OCI-LY7 (cell line): ENCODE data around the gene UFSP1. TPM values are rescaled to one million over a fixed set of nuclear protein-coding genes. Genes with fewer than 3 reads are reported as not detected.

Experiments used
- BruUV-seq: library from RNA; stranded (reverse); fragments of 400-500 nt; replicated peaks from 2 replicates; lab custom pipeline; 2021; lab: Mats Ljungman, UMichigan
- CTCF ChIA-PET: fragments of 300-600 bp; sonication (Branson Sonifier 250); formaldehyde crosslinking; loops from one replicate; lab custom pipeline; 2022; ENCODE audit warnings: antibody characterized with exemption; ENCODE audit not compliant: unreplicated experiment; lab: Charles Lee
- POLR2A ChIA-PET: fragments of 300-600 bp; sonication (Branson Sonifier 250); formaldehyde crosslinking; loops from one replicate; lab custom pipeline; 2022; ENCODE audit warnings: antibody characterized with exemption; lab: Charles Lee
- DNase-seq: peaks from one replicate; pipeline ENCODE4 v3.0.0-alpha.2; 2015; ENCODE audit warnings: low spot score
- H2AFZ ChIP-seq: fragments of 200-600 bp; sonication (generic), shearing (Covaris generic); 2 replicates; pipeline ENCODE4 v1.6.1; 2014; ENCODE audit warnings: mild to moderate bottlenecking, antibody characterized with exemption, low read length, moderate library complexity
- H3K27ac ChIP-seq: fragments of 200-600 bp; sonication (generic); 2 replicates; pipeline ENCODE4 v1.5.1; 2014; ENCODE audit warnings: mixed run types, low read depth, mild to moderate bottlenecking, moderate library complexity, low read length, inconsistent platforms; ENCODE audit not compliant: poor library complexity, severe bottlenecking
- H3K36me3 ChIP-seq: fragments of 200-600 bp; sonication (generic); 2 replicates; pipeline ENCODE4 v1.6.1; 2014; ENCODE audit warnings: mild to moderate bottlenecking, antibody characterized with exemption, low read length, moderate library complexity, mixed read lengths; ENCODE audit not compliant: insufficient read depth
- H3K4me1 ChIP-seq: fragments of 200-600 bp; sonication (generic); 2 replicates; pipeline ENCODE4 v1.5.1; 2014; ENCODE audit warnings: mild to moderate bottlenecking, low read length; ENCODE audit not compliant: insufficient read depth, poor library complexity, severe bottlenecking
- H3K4me2 ChIP-seq: fragments of 200-600 bp; sonication (generic); 2 replicates; pipeline ENCODE4 v1.6.1; 2014; ENCODE audit warnings: mild to moderate bottlenecking, low read length
- H3K4me3 ChIP-seq: fragments of 200-600 bp; sonication (generic); 2 replicates; pipeline ENCODE4 v1.5.1; 2014; ENCODE audit warnings: mild to moderate bottlenecking, low read depth, low read length; ENCODE audit not compliant: poor library complexity, severe bottlenecking
- H3K79me2 ChIP-seq: fragments of 200-600 bp; sonication (generic); 2 replicates; pipeline ENCODE4 v1.6.1; 2016; ENCODE audit warnings: low read depth, mild to moderate bottlenecking, low read length, moderate library complexity, mixed read lengths; ENCODE audit not compliant: insufficient read depth
- H3K9me2 ChIP-seq: fragments of 200-600 bp; sonication (generic); 2 replicates; pipeline ENCODE4 v1.6.1; 2016; ENCODE audit warnings: mild to moderate bottlenecking, low read length, mixed read lengths; ENCODE audit not compliant: insufficient read depth
- H3K9me3 ChIP-seq: fragments of 200-600 bp; sonication (generic); 2 replicates; pipeline ENCODE4 v1.6.1; 2014; ENCODE audit warnings: mild to moderate bottlenecking, mixed run types, low read length, mixed read lengths
- H4K20me1 ChIP-seq: fragments of 200-600 bp; sonication (generic); 2 replicates; pipeline ENCODE4 v1.6.1; 2014; ENCODE audit warnings: mild to moderate bottlenecking, antibody characterized with exemption, low read length, moderate library complexity, mixed read lengths; ENCODE audit not compliant: insufficient read depth
- EZH2phosphoT487 ChIP-seq: fragments of 200-600 bp; sonication (generic); IDR thresholded peaks from 2 replicates; pipeline ENCODE4 v1.6.1; 2018; ENCODE audit warnings: low read depth, borderline replicate concordance, mild to moderate bottlenecking, mixed run types, antibody characterized with exemption, low read length, moderate library complexity, mixed read lengths
- intact Hi-C: fragments of 100-400 bp; cut with micrococcal nuclease; formaldehyde crosslinking; loops from one replicate; pipeline ENCODE4 v1.10.0; 2022; ENCODE audit not compliant: unreplicated experiment
- total RNA-seq, 2 experiments: library from RNA; depleted of rRNA in 1 of 2; stranded (reverse); fragments of >200 nt in 1 of 2; shearing (Covaris generic) in 1 of 2; gene quantifications; 2 replicates each; pipeline ENCODE4 v1.2.3, GENCODE V29; 2014 to 2022
- TF ChIP-seq, protein P1 (sequence below): fragments of 200-600 bp; sonication (generic); conservative IDR thresholded peaks from 2 replicates; pipeline ENCODE4 v1.5.1; 2014; ENCODE audit warnings: mild to moderate bottlenecking, antibody characterized with exemption, low read length, moderate library complexity, mixed read lengths

UFSP1 gene
- total RNA-seq, 2 experiments from 2014 or later: 2.8 to 3.3 TPM

- peaks cover 41% of the 10 kb centered on the region for H3K4me1 ChIP-seq
Measured at GRCh38 chr7:100887516-100888290, 1.8 kb downstream of the UFSP1 start.

GRCh38 chr7:100886936-100887515, 2.5 kb downstream of the UFSP1 start:
- Histone ChIP-seq H3K9me3 (no peaks in the 10 kb centered on the region), H2AFZ (no peak overlapping the region), H3K9me2 (no peaks in the 10 kb centered on the region), H3K27ac (peak overlapping the region; percentile 67), H3K79me2 (peaks cover 7% of the 10 kb centered on the region; the same call in 1 of the 2 replicates), H3K36me3 (peaks cover 71% of the 10 kb centered on the region), H3K4me1 (peaks cover 41% of the 10 kb centered on the region), H3K4me2 (peak overlapping the region; percentile 89), H3K4me3 (peak overlapping the region; percentile 9), H4K20me1 (peaks cover 16% of the 10 kb centered on the region)
- ChIA-PET CTCF (interaction anchor here (0.8 kb wide), 1 partner anchor 12 kb away, joined by 3 read pairs; the partner anchor contains the start of gene SRRT), POLR2A (interaction anchor here (0.9 to 4.9 kb wide), 3 partner anchors 9 to 35 kb away, joined by 3 to 40 read pairs (median 4); partner anchors contain the start of genes SLC12A9 and SRRT)
- no peak for DNase-seq
- no TSS peak for BruUV-seq
- TF ChIP-seq, protein P1, sequence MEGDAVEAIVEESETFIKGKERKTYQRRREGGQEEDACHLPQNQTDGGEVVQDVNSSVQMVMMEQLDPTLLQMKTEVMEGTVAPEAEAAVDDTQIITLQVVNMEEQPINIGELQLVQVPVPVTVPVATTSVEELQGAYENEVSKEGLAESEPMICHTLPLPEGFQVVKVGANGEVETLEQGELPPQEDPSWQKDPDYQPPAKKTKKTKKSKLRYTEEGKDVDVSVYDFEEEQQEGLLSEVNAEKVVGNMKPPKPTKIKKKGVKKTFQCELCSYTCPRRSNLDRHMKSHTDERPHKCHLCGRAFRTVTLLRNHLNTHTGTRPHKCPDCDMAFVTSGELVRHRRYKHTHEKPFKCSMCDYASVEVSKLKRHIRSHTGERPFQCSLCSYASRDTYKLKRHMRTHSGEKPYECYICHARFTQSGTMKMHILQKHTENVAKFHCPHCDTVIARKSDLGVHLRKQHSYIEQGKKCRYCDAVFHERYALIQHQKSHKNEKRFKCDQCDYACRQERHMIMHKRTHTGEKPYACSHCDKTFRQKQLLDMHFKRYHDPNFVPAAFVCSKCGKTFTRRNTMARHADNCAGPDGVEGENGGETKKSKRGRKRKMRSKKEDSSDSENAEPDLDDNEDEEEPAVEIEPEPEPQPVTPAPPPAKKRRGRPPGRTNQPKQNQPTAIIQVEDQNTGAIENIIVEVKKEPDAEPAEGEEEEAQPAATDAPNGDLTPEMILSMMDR: no peak
- TF ChIP-seq EZH2phosphoT487: no peak
- intact Hi-C loops: loop anchor here (10.0 kb wide), 1 partner anchor 802 kb away; the partner anchor contains the start of genes COPS6 and ZNF3

More at GRCh38 chr7:100887516-100888290, 1.8 kb downstream of the UFSP1 start:
- Histone ChIP-seq H3K27ac (peak overlapping the region; percentile 67), H3K9me3 (no peaks in the 10 kb centered on the region), H2AFZ (no peak overlapping the region), H3K36me3 (peaks cover 64% of the 10 kb centered on the region), H4K20me1 (peaks cover 16% of the 10 kb centered on the region), H3K9me2 (no peaks in the 10 kb centered on the region), H3K4me2 (peak overlapping the region; percentile 89), H3K4me3 (peak overlapping the region; percentile 74), H3K79me2 (peaks cover 7% of the 10 kb centered on the region; the same call in 1 of the 2 replicates)
- POLR2A ChIA-PET: interaction anchor here (0.8 to 4.9 kb wide), 3 partner anchors 12 to 253 kb away, joined by 3 to 40 read pairs (median 3); partner anchors contain the start of genes SLC12A9 and SRRT
- peak; percentile 92 for DNase-seq
- BruUV-seq: TSS peak; percentile 94
- CTCF ChIA-PET: interaction anchor here (0.8 kb wide), 1 partner anchor 13 kb away, joined by 3 read pairs; the partner anchor contains the start of gene SRRT
- intact Hi-C loops: loop anchor here (10.0 kb wide), 1 partner anchor 803 kb away; the partner anchor contains the start of genes COPS6 and ZNF3
- no peak for TF ChIP-seq EZH2phosphoT487
- TF ChIP-seq, protein P1: no peak
